ENCODE results near the gene NKX1-2. TPM values are rescaled to one million over a fixed set of nuclear protein-coding genes. Genes with fewer than 3 reads are reported as not detected.

NKX1-2 gene
- total RNA-seq, 1 donor from 2014 or later: not detected

GRCh38 chr10:124418726-124419501, 30.9 kb downstream of the NKX1-2 start, which contains the start of gene OAT:
TSS of gene OAT (minus strand) at chr10:124418923. CDS start at chr10:124412171, 6,752 bp downstream.
- peak; percentile 60 for DNase-seq (ENCODE audit: extremely low read depth, low read depth, low spot score)

DNA sequence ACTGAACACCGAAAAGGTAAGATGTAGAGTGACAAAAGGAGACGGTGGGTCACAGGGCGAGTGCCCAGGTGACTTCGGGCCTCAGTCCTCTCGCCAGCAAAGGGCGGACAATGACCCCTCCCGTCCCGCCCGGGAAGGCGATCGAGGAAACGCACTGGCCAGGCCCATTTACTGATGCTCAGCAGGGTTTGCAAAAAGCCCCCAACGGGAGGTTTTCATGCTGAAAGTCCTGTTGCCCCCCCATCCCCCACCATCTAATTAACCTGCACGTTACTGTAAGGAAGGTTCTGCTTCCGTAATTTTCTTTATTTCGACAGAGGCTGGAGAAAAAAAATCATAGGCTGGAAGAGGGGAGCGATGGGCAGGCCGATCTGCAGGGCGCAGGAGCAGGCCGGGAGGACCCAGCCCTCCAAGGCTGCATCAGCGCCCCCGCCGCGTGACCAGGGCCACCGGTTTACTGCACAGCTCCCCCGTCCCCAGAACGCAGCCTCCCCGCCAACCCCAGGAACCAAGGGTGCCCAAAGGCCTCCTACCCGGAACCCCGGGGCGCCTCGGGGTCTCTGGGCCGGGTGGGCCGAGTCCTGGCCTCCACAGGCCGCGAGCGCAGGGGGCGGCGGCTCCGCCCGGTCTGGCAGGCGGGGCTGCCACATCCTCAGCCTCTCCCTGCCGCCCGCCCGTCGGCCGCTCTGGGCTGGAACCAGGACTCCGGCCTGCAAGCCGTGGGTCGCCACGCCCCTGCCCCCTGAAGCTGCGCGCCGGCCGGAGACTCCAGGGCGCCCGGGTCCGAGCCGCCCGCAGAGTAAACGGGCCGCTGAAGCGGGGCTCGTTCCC, 31.7 kb downstream of the NKX1-2 start:
- DNase-seq (ENCODE audit: extremely low read depth, low read depth, low spot score): no peak

DNA sequence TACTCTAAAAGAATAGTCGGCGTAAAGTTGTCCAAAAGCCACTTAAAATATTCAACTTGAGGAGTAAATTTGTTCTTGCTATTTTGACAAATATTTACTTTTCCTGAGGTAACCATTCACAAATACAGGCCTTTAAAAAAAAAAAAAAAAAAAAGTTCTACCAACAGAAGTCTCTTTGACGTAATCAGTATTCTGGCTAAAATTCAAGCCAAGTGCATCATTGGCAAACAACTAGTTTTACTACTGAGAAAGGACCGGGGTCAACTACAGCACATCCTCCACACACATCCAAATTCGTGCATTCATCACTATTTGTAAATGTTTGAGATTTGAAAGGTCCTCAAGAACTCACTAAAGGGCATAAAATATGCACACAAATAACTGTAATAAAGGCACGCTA, 33.1 kb downstream of the NKX1-2 start:
- no peak for DNase-seq (ENCODE audit: extremely low read depth, low read depth, low spot score)

DNA sequence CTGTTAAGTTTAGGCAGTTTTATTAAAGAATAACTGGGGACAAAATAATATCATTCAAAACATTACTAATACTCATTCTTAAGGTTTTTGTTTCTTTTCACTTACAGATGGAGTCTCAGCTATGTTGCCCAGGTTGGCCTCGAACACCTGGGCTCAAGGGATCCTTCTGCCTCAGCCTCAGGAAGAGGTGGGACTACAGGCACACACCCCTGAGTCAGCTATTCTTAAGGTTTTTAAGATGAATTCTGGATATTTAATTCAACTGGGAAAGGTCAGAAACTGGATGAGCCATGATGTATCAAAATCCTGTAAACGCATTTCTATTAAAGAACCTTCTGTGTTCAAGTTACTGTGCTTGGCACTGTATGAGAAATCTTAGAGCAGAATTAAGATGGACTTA, 34.6 kb downstream of the NKX1-2 start:
- DNase-seq (ENCODE audit: extremely low read depth, low read depth, low spot score): no peak

DNA sequence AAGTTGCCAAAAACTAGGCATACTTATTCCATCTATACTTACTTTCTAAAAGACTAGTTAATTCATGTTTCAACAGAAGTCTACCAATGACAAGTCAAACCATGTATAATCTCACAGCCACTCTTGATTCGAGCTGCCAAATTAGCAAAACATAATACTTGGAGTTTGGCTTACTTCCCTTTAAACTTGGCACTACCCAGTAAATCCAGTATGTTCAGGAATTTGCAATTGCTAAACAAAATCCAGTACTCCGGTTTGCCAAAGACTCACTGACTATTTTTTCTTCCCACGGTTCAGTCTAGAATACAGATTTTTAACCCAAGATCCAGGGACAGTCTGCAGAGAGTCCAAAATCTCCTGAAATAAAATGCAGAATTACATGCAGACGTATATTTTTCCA, 35.8 kb downstream of the NKX1-2 start:
- DNase-seq (ENCODE audit: extremely low read depth, low read depth, low spot score): no peak

DNA sequence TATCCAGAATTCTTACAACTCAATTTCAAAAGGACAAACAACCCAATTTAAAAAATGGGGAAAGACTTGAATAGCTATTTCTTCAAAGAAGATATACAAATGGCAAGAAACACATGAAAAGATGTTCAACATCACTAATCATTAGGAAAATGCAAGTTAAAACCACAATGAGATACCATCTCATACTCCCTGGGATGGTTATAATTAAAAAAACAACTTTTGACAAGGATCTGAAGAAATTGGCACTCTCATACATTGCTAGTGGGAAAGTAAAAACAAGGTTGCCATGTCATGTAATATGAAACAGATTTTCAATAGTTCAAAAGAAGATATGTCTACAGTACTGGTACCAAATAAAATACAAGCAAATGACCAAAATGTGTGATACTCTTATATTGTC, 40.1 kb downstream of the NKX1-2 start:
- DNase-seq (ENCODE audit: extremely low read depth, low read depth, low spot score): no peak

DNA sequence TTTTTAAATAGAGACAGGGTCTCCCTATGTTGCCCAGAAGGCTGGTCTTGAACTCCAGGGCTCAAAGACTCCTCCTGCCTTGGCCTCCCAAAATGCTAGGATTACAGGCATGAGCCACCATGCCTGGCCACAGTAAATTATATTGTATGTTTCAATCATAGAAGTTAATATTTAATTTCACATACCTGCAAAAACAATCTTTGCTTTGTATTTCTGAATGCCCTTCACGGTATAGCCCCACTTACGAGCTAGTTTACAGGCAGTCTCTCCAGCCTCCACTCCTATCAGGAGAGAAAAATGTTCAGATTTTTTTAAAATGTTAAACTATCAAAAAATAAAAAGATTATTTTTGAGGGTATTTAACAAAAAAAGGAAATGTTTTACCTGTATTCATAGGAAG, 41.5 kb downstream of the NKX1-2 start:
- no peak for DNase-seq (ENCODE audit: extremely low read depth, low read depth, low spot score)

- no peak for DNase-seq (ENCODE audit: extremely low read depth, low read depth, low spot score)
These were observed 42.4 kb downstream of the NKX1-2 start for GRCh38 chr10:124407456-124407855.

- DNase-seq (ENCODE audit: extremely low read depth, low read depth, low spot score): peak; percentile 82
These were observed 46.3 kb downstream of the NKX1-2 start for GRCh38 chr10:124403548-124403947.

DNA sequence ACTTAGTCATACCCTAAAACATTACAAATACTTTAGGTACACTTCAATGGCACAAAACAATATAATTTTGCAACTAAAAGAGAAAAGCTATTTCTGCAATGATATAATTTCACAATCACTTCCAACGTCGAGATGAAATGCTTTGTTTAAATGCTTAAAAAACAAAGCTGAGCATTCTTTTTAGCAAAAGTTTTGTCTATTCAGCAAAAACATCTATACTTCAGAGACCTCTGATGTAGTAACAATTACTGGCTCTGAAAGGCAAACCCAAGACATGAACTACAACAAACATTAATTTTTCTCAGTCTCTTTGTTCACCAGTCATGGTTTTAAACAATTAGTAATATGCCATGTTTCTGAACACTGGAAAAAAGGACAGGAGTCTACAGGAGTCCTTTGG, 47.6 kb downstream of the NKX1-2 start:
- no peak for DNase-seq (ENCODE audit: extremely low read depth, low read depth, low spot score)

GRCh38 chr10:124401633-124402032, 48.2 kb downstream of the NKX1-2 start:
- no peak for DNase-seq (ENCODE audit: extremely low read depth, low read depth, low spot score)

Other genes with a start within 250 kb of the NKX1-2 start
- gene OAT, start 31.1 kb downstream of the NKX1-2 start, total RNA-seq: 97.1 and 114 TPM in 2 replicates
- 5.6 and 7.6 TPM in 2 replicates for gene LHPP, start 11.8 kb upstream of the NKX1-2 start, total RNA-seq